Measurements from ENCODE around the gene RCSD1. TPM values are rescaled to one million over a fixed set of nuclear protein-coding genes. Genes with fewer than 3 reads are reported as not detected.

RCSD1 gene
- total and polyA plus RNA-seq, 2 of the 13 experiments (the other 11 are each of a cell fraction or from before 2014, with no cell fraction given) = not detected

GRCh38 chr1:167717351-167717750 is 87.3 kb downstream of the RCSD1 start:
- Histone ChIP-seq H2AFZ (ENCODE audit: low read length) (no peak overlapping the region), H3K4me1 (ENCODE audit: insufficient read depth, low read length) (peaks cover 53% of the 10 kb centered on the region), H3K4me3 (replicated peaks in 1 of 3; ENCODE audit: insufficient read depth in 1 of 3, low read depth in 2 of 3, low read length in 3 of 3) (0 out of 6 replicates have a peak overlapping the region, but pooled peaks of 1 of the 3 experiments have one; percentile 96), H3K36me3 (replicated peaks in 1 of 2; ENCODE audit: control insufficient read depth in 1 of 2, insufficient read depth in 2 of 2, low read length in 2 of 2) (no peaks in the 10 kb centered on the region), H3K9me3 (ENCODE audit: low read length) (no peaks in the 10 kb centered on the region), H3K27me3 (ENCODE audit: control insufficient read depth in 1 of 2, insufficient read depth in 2 of 2, low read length in 2 of 2) (peaks cover 0 to 6% of the 10 kb centered on the region in 2 experiments; a peak in 2 of 5 replicates), H3K9ac (ENCODE audit: insufficient read depth, low read depth, low read length) (no peak overlapping the region), H3K4me2 (ENCODE audit: low read depth, low read length) (peak overlapping the region; percentile 57; the same call in 1 of the 2 replicates), H3K27ac (ENCODE audit: extremely low read length, insufficient read depth, low read length) (no peak overlapping the region), H3K79me2 (ENCODE audit: insufficient read depth, low read length) (peaks cover 2% of the 10 kb centered on the region), H4K20me1 (ENCODE audit: insufficient read depth, low read length) (no peaks in the 10 kb centered on the region)
- POLR2A ChIA-PET = no interaction called here
- intact Hi-C loops (cut with micrococcal nuclease; ENCODE audit: unreplicated experiment) (no loop called here), in situ Hi-C loops (cut with HindIII; ENCODE audit: extremely low pct_ligation_motif_present, low pct_unique_long_range_greater_than_20kb) (loop anchor here (10.0 kb wide), 1 partner anchor 217 kb away; the partner anchor contains the start of genes DCAF6 and MPC2)
- CTCF ChIA-PET (ENCODE audit: low intra/inter-chr PET ratio, low total read pairs) = no interaction called here
- no TSS peak for BruUV-seq (replicated peaks)
- 59% methylated on average over 3 of the region's 3 CpGs for WGBS (ENCODE audit: low lambda C conversion rate)
- FAIRE-seq (no peak), ATAC-seq (no peak), DNase-seq (ENCODE audit: low spot score) (no peak)
- TF ChIP-seq SNAPC5 (CRISPR knock-in tag; IDR thresholded peaks at IDR 0.05; ENCODE audit: borderline replicate concordance) (no peak), NFKBIZ (CRISPR knock-in tag; IDR thresholded peaks at IDR 0.05) (no peak), ONECUT2 (CRISPR knock-in tag; IDR thresholded peaks at IDR 0.05) (no peak), SUZ12 (IDR thresholded peaks at IDR 0.05; ENCODE audit: low read depth, low read length) (no peak), ZNF761 (CRISPR knock-in tag; conservative IDR thresholded peaks at IDR 0.05) (no peak), ZNF382 (CRISPR knock-in tag; IDR thresholded peaks at IDR 0.05; ENCODE audit: borderline replicate concordance) (no peak), CSRNP2 (CRISPR knock-in tag; conservative IDR thresholded peaks at IDR 0.05; ENCODE audit: low read depth) (no peak), ZNF326 (CRISPR knock-in tag; IDR thresholded peaks at IDR 0.05; ENCODE audit: borderline replicate concordance) (no peak), ZNF83 (CRISPR knock-in tag; IDR thresholded peaks at IDR 0.05; ENCODE audit: borderline replicate concordance) (no peak), PHF20 (CRISPR knock-in tag; IDR thresholded peaks at IDR 0.05) (no peak), ZNF263 (CRISPR knock-in tag; IDR thresholded peaks at IDR 0.05) (no peak), ZNF10 (CRISPR knock-in tag; IDR thresholded peaks at IDR 0.05; ENCODE audit: borderline replicate concordance, low read depth) (no peak), ZNF878 (CRISPR knock-in tag; IDR thresholded peaks at IDR 0.05) (no peak)
- TF ChIP-seq, protein P1, sequence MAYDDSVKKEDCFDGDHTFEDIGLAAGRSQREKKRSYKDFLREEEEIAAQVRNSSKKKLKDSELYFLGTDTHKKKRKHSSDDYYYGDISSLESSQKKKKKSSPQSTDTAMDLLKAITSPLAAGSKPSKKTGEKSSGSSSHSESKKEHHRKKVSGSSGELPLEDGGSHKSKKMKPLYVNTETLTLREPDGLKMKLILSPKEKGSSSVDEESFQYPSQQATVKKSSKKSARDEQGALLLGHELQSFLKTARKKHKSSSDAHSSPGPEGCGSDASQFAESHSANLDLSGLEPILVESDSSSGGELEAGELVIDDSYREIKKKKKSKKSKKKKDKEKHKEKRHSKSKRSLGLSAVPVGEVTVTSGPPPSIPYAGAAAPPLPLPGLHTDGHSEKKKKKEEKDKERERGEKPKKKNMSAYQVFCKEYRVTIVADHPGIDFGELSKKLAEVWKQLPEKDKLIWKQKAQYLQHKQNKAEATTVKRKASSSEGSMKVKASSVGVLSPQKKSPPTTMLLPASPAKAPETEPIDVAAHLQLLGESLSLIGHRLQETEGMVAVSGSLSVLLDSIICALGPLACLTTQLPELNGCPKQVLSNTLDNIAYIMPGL (CRISPR knock-in tag; IDR thresholded peaks at IDR 0.05; ENCODE audit: borderline replicate concordance in 1 of 2, low read depth in 1 of 2) = no peak
- TF ChIP-seq, protein P2, sequence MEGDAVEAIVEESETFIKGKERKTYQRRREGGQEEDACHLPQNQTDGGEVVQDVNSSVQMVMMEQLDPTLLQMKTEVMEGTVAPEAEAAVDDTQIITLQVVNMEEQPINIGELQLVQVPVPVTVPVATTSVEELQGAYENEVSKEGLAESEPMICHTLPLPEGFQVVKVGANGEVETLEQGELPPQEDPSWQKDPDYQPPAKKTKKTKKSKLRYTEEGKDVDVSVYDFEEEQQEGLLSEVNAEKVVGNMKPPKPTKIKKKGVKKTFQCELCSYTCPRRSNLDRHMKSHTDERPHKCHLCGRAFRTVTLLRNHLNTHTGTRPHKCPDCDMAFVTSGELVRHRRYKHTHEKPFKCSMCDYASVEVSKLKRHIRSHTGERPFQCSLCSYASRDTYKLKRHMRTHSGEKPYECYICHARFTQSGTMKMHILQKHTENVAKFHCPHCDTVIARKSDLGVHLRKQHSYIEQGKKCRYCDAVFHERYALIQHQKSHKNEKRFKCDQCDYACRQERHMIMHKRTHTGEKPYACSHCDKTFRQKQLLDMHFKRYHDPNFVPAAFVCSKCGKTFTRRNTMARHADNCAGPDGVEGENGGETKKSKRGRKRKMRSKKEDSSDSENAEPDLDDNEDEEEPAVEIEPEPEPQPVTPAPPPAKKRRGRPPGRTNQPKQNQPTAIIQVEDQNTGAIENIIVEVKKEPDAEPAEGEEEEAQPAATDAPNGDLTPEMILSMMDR (CRISPR knock-in tag; IDR thresholded peaks at IDR 0.05) = no peak
- TF ChIP-seq, protein P3, sequence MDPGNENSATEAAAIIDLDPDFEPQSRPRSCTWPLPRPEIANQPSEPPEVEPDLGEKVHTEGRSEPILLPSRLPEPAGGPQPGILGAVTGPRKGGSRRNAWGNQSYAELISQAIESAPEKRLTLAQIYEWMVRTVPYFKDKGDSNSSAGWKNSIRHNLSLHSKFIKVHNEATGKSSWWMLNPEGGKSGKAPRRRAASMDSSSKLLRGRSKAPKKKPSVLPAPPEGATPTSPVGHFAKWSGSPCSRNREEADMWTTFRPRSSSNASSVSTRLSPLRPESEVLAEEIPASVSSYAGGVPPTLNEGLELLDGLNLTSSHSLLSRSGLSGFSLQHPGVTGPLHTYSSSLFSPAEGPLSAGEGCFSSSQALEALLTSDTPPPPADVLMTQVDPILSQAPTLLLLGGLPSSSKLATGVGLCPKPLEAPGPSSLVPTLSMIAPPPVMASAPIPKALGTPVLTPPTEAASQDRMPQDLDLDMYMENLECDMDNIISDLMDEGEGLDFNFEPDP (CRISPR knock-in tag; conservative IDR thresholded peaks at IDR 0.05) = no peak
